Chondrocyte (in vitro differentiated cells): Measurements from ENCODE around the gene TMOD2. TPM values are rescaled to one million over a fixed set of nuclear protein-coding genes. Genes with fewer than 3 reads are reported as not detected.

Experiments used
- DNase-seq: peaks from one replicate; pipeline ENCODE4 v3.0.0; 2021; ENCODE audit warnings: mixed read lengths, low spot score
- H3K27ac Mint-ChIP-seq: one replicate; pipeline ENCODE4 v1.8.0; 2021; ENCODE audit warnings: mild to moderate bottlenecking, moderate library complexity, mixed read lengths; ENCODE audit not compliant: unreplicated experiment
- H3K27me3 Mint-ChIP-seq: 2 replicates; pipeline ENCODE4 v1.8.0; 2021; ENCODE audit warnings: low read depth, mixed read lengths
- H3K36me3 Mint-ChIP-seq: 2 replicates; pipeline ENCODE4 v1.8.0; 2021; ENCODE audit warnings: low read depth, mixed read lengths
- H3K4me1 Mint-ChIP-seq: 2 replicates; pipeline ENCODE4 v1.8.0; 2021; ENCODE audit warnings: low read depth, mild to moderate bottlenecking, mixed read lengths
- H3K4me3 Mint-ChIP-seq: one replicate; pipeline ENCODE4 v1.8.0; 2021; ENCODE audit warnings: mild to moderate bottlenecking, moderate library complexity, mixed read lengths; ENCODE audit not compliant: unreplicated experiment
- H3K9me3 Mint-ChIP-seq: 2 replicates; pipeline ENCODE4 v1.8.0; 2021; ENCODE audit warnings: low read depth, mixed read lengths
- CTCF ChIP-seq: fragments of 200-600 bp; sonication (generic); IDR thresholded peaks from 2 replicates; pipeline ENCODE4 v1.5.0; 2021; ENCODE audit warnings: antibody characterized with exemption, mild to moderate bottlenecking, moderate library complexity
- long read RNA-seq: library from polyadenylated mRNA; stranded (forward); transcript quantifications from one replicate; pipeline ENCODE4 v2.0.0, GENCODE V29; 2021
- total RNA-seq: library from RNA; stranded (reverse); gene quantifications from 3 replicates; pipeline ENCODE4 v1.2.1, GENCODE V29; 2021

TMOD2 gene
- total RNA-seq: 5.7 to 7.8 TPM (median 6.7 TPM) in 3 replicates
- long read RNA-seq, full-length matches to known transcripts: 2 of 3 reads
- long read RNA-seq, partial matches to known transcripts: 0 of 3 reads
- long read RNA-seq, other reads (novel, unspliced or antisense): 1 of 3 reads

DNA sequence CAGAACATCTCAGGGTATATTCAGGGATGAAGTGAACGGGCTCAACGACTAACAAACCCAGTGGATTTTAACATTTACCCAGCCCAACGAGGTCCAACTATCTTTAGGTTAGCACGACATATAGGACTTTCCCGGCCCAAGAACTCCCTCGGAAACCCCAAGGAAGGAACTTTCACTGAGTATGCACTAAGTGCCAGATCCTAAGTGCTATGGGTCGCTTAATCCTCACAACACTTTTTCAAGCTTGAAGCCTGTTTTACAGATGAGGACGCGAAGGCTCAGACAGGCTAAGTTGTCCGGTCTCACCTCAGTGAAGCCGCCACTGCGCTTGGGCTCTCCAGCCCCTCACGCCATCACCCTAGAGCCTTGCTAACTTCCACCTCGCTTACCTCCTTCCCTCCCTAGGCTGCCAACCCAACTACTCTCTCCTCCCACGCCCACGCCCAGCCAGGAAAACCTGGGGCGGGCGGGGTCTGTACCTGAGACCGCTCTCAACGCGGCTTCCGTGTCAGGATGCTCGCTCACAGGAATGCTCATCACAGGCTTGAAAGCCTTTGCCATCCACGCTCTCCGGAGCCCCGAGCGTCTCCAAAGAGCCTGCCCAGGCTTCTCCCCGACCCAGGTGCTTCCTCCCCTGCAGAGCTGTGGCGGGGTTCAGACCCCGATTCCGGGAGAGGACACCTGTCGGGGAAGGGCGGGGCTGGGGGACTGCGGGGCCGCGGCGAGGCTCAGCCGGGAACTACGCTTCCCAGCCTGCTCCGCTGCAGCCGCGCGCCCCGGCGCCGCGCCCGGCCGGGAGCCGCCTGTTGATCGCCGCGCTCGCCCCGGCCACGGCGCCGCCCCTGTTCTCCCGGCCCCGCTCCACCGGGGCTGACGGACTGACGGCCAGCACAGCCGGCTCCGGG, at the start of gene TMOD2:
Gene TMOD2, plus strand, starts transcription at position 806 of the 905 bp plus-strand sequence. CDS start 14,845 bp downstream, outside the sequence.
- TF ChIP-seq CTCF: no peak
- no peaks in the 10 kb centered on the region for H3K9me3 Mint-ChIP-seq
- no peak for DNase-seq
- H3K4me1 Mint-ChIP-seq: peaks cover 14% of the 10 kb centered on the region
- H3K27ac Mint-ChIP-seq: peak within 1 kb of the TSS; percentile 53
- peak within 1 kb of the TSS; percentile 80 for H3K4me3 Mint-ChIP-seq
- H3K36me3 Mint-ChIP-seq: no peaks in the 10 kb centered on the region
- H3K27me3 Mint-ChIP-seq: peaks cover 28% of the 10 kb centered on the region

DNA sequence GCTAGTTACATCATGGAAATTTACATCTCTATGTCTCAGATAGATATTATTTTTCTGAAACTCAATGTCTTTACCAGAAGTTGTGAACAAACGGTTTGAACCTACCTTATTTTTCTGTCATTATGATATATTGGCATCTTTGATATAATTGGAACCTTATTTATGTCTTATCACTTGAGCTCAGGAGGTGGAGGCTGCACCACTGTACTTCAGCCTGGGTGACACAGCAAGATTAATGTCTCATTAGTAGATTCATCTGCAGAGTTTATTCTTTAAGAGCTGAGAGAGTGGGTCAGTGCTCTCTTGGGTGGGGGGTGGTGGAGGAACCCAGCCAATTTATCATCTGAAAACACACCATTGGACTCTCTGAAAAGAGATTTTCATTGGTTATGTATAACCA, 48.7 kb upstream of the TMOD2 start:
- no peak for TF ChIP-seq CTCF
- H3K27ac Mint-ChIP-seq: no peak overlapping the region

DNA sequence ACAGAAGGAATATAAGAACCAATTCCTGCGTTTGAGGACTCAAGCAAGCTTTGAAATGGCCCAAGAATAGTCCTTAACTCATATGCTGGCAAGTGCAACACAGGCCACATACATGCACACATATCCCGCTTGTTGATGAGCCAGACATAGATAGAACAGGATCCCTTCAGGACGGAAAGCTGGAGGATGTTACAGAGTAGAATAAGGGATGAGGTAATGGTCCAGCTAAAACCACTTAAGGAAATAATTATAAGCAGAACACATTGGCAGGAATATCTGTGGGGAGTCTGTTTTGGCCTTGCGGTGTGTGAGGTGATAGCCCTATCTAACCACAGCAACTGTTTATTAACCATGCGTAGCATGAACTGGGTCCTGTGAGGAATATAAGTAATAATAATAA, 45.1 kb upstream of the TMOD2 start:
- Mint-ChIP-seq H3K9me3 (no peaks in the 10 kb centered on the region), H3K36me3 (no peaks in the 10 kb centered on the region), H3K27ac (no peak overlapping the region), H3K27me3 (peaks cover 24% of the 10 kb centered on the region), H3K4me1 (no peaks in the 10 kb centered on the region), H3K4me3 (no peak overlapping the region)
- DNase-seq: no peak
- TF ChIP-seq CTCF: no peak

More for the DNA sequence above, 48.7 kb upstream of the TMOD2 start:
- Mint-ChIP-seq H3K4me3 (no peak overlapping the region), H3K36me3 (no peaks in the 10 kb centered on the region), H3K9me3 (no peaks in the 10 kb centered on the region), H3K27me3 (peaks cover 52% of the 10 kb centered on the region), H3K4me1 (no peaks in the 10 kb centered on the region)
- no peak for DNase-seq

DNA sequence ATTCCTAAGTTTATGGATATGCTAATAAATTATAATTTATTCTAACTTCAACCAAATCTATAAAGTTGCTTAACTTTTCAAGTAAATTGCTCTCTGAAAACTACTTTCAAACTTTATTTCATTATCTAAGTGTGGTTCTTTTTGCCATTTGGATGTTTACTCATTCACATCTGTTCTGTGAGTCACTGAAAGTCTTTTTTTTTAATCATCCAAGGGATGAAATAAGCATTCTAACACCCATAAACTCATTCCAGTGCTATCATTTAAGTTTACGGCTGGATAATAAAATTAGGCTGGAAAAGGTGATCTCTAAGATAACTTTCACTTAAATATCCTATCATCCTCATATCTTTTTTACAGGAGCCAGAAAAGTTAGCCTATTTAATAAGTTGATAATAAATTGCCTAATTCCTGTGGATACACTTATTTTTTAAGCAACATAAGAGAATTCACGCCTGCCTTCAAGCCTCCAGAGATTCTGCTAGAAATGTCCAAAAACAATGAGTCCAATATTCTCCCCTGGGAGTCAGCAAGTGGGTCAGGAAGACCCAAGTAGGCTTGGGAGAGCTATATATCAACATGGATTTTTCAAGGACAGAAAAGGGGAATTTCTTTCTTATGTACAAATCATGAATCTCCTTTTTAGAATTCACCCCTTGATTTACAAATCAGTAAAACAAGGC, 44.3 kb upstream of the TMOD2 start:
- DNase-seq: no peak
- Mint-ChIP-seq H3K27ac (no peak overlapping the region), H3K4me1 (no peaks in the 10 kb centered on the region), H3K9me3 (no peaks in the 10 kb centered on the region), H3K4me3 (no peak overlapping the region), H3K27me3 (peaks cover 26% of the 10 kb centered on the region), H3K36me3 (no peaks in the 10 kb centered on the region)
- TF ChIP-seq CTCF: no peak

DNA sequence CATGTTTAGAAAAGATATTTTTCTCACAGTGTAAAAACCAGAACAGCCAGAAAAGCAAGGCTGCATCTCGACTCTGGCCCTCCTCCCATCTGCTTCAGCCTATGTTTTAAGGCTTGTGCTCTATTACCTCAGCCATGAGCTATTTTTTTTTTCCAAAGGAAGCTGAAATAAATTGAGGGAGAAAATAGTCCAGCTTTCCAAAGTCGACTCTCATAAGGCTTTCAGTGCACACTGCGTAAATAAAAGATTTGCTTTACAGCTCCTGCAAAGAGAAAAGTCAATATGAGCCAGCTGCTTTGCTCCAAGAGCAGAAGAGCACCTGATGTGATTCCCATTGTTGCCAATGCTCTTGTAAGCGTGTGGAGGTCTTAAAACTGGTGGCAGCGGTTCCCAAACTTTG, 43.4 kb upstream of the TMOD2 start:
- no peaks in the 10 kb centered on the region for H3K9me3 Mint-ChIP-seq
- H3K4me1 Mint-ChIP-seq: no peaks in the 10 kb centered on the region
- H3K27ac Mint-ChIP-seq: no peak overlapping the region
- DNase-seq: no peak
- no peaks in the 10 kb centered on the region for H3K36me3 Mint-ChIP-seq
- H3K27me3 Mint-ChIP-seq: peaks cover 20% of the 10 kb centered on the region
- H3K4me3 Mint-ChIP-seq: no peak overlapping the region
- TF ChIP-seq CTCF: no peak
